Lung (tissue), 12 donors: ENCODE data around the gene SEMA4D. TPM values are rescaled to one million over a fixed set of nuclear protein-coding genes. Genes with fewer than 3 reads are reported as not detected.

ENCODE experiments used
- ATAC-seq: fragments of 200-7000 bp; cut with Tn5 transposase; one replicate; pipeline ENCODE4 v1.9.1; 2020; ENCODE audit warnings: moderate number of reproducible peaks; ENCODE audit not compliant: insufficient read depth, low FRiP score
- DNase-seq, 3 donors: peaks; one replicate each; pipeline ENCODE4 v3.0.0-alpha.2; 2013 to 2017
- H3K27ac ChIP-seq, 2 donors: one replicate each; pipeline ENCODE4 v1.5.1; 2013; ENCODE audit warnings: mild to moderate bottlenecking in 2 of 2, moderate library complexity in 2 of 2, control low read depth in 1 of 2, inconsistent platforms in 1 of 2, low read depth in 1 of 2, low read length in 1 of 2
- H3K27me3 ChIP-seq, 3 donors: one replicate each; pipeline ENCODE4 v1.5.1; 2013; ENCODE audit warnings: low read length in 2 of 3; ENCODE audit not compliant: control insufficient read depth in 3 of 3, insufficient read depth in 3 of 3
- H3K36me3 ChIP-seq, 4 donors: one replicate each; pipeline ENCODE4 v1.5.1; 2013; ENCODE audit warnings: low read length in 4 of 4, mild to moderate bottlenecking in 1 of 4, moderate library complexity in 1 of 4; ENCODE audit not compliant: control insufficient read depth in 4 of 4, insufficient read depth in 4 of 4
- H3K4me1 ChIP-seq, 5 donors: one replicate each; pipeline ENCODE4 v1.5.1; 2013; ENCODE audit warnings: low read length in 5 of 5, mild to moderate bottlenecking in 2 of 5, moderate library complexity in 1 of 5; ENCODE audit not compliant: control insufficient read depth in 5 of 5, insufficient read depth in 5 of 5
- H3K4me3 ChIP-seq: one replicate; pipeline ENCODE4 v1.5.1; 2013; ENCODE audit warnings: mild to moderate bottlenecking, control low read depth, moderate library complexity
- H3K9ac ChIP-seq, 2 donors: one replicate each; pipeline ENCODE4 v1.5.1; 2013; ENCODE audit warnings: low read length in 2 of 2, control low read depth in 1 of 2; ENCODE audit not compliant: insufficient read depth in 1 of 2
- H3K9me3 ChIP-seq, 4 donors: one replicate each; pipeline ENCODE4 v1.5.1; 2013; ENCODE audit warnings: low read length in 3 of 4, mild to moderate bottlenecking in 1 of 4, moderate library complexity in 1 of 4; ENCODE audit not compliant: control insufficient read depth in 4 of 4, insufficient read depth in 3 of 4
- CTCF ChIP-seq: IDR thresholded peaks from 2 replicates; pipeline ENCODE4 v1.5.1; 2012; ENCODE audit warnings: mild to moderate bottlenecking; ENCODE audit errors: control extremely low read depth, extremely low read depth
- WGBS, 2 donors: extraction: QIAGEN DNeasy Blood & Tissue Kit; methylation state at CpG; one replicate each; pipeline ENCODE4 v1.1.7; 2013; 5-methylcytosine and 5-hydroxymethylcytosine counted together
- polyA plus RNA-seq, 2 donors: library from polyadenylated mRNA; stranded (reverse); fragments of 200-250 nt; gene quantifications; one replicate each; pipeline ENCODE4 v1.2.1, GENCODE V29; 2013
- total RNA-seq, 2 donors: library from RNA; depleted of rRNA in 1 of 2; stranded (reverse); fragments of >200 nt in 1 of 2; gene quantifications; one replicate each; pipeline ENCODE4 v1.2.1, GENCODE V29; 2014 to 2021
- donor health status: control.
- donor health status: control.
- donor health status: Bipolar disorder and iron deficiency.
- donor health status: healthy.
- donor health status: DM: yes; HTN: yes; CAD: no.

Gene SEMA4D
- total and polyA plus RNA-seq, 4 donors, result 6.7 to 61.5 (median 29.0) TPM

GRCh38 chr9:89493671-89494070 lies 4.2 kb downstream of the SEMA4D start:
- 86% methylated on average over 2 of the region's 2 CpGs for WGBS, 2 donors
- H3K4me3 ChIP-seq, result no peak overlapping the region
- no peaks in the 10 kb centered on the region for H3K27me3 ChIP-seq
- H3K9me3 ChIP-seq, result no peaks in the 10 kb centered on the region
- peak overlapping the region in 1 of 2 donors; percentile 5 for H3K9ac ChIP-seq
- ATAC-seq (no peak), DNase-seq (no peak)
- H3K36me3 ChIP-seq, result no peaks in the 10 kb centered on the region
- TF ChIP-seq CTCF, result no peak
- H3K4me1 ChIP-seq, result peaks cover 0 to 23% (median 9%) of the 10 kb centered on the region in 5 donors
- no peak overlapping the region for H3K27ac ChIP-seq

- H3K9me3 ChIP-seq, result no peaks in the 10 kb centered on the region
- 83 to 90% methylated on average over 6 of the region's 6 CpGs for WGBS, 2 donors
Measured at GRCh38 chr9:89493181-89493580, 4.7 kb downstream of the SEMA4D start.

GRCh38 chr9:89492586-89492985 lies 5.3 kb downstream of the SEMA4D start:
- 96 to 98% methylated on average over 9 of the region's 9 CpGs for WGBS, 2 donors
- no peak for TF ChIP-seq CTCF
- H3K27ac ChIP-seq, result no peak overlapping the region
- peaks cover 0 to 19% (median 9%) of the 10 kb centered on the region in 5 donors for H3K4me1 ChIP-seq
- no peaks in the 10 kb centered on the region for H3K27me3 ChIP-seq
- ATAC-seq, result no peak
- no peak overlapping the region for H3K4me3 ChIP-seq
- H3K9me3 ChIP-seq, result no peaks in the 10 kb centered on the region
- DNase-seq, result no peak
- no peaks in the 10 kb centered on the region for H3K36me3 ChIP-seq
- no peak overlapping the region for H3K9ac ChIP-seq

More at GRCh38 chr9:89493181-89493580, 4.7 kb downstream of the SEMA4D start:
- TF ChIP-seq CTCF, result no peak
- DNase-seq (no peak), ATAC-seq (no peak)
- Histone ChIP-seq H3K36me3 (no peaks in the 10 kb centered on the region), H3K9ac (no peak overlapping the region), H3K4me3 (no peak overlapping the region), H3K27ac (no peak overlapping the region), H3K4me1 (peaks cover 0 to 19% (median 9%) of the 10 kb centered on the region in 5 donors), H3K27me3 (no peaks in the 10 kb centered on the region)

GRCh38 chr9:89491694-89492093 lies 6.2 kb downstream of the SEMA4D start:
- no peak for TF ChIP-seq CTCF

More at GRCh38 chr9:89491694-89492093, 6.2 kb downstream of the SEMA4D start:
- Histone ChIP-seq H3K27ac (no peak overlapping the region), H3K27me3 (no peaks in the 10 kb centered on the region), H3K4me3 (no peak overlapping the region), H3K9me3 (no peaks in the 10 kb centered on the region), H3K9ac (no peak overlapping the region), H3K36me3 (no peaks in the 10 kb centered on the region), H3K4me1 (peaks cover 0 to 14% (median 9%) of the 10 kb centered on the region in 5 donors)
- no peak for DNase-seq
- ATAC-seq, result no peak
- WGBS, 2 donors, result 86 to 89% methylated on average over 9 of the region's 9 CpGs
